Measurements from ENCODE around the gene FOXK1. TPM values are rescaled to one million over a fixed set of nuclear protein-coding genes. Genes with fewer than 3 reads are reported as not detected.
"Not testable (repeated sequence)": the region's sequence is repeated elsewhere in the genome, so short reads cannot be mapped to it uniquely, and the experiment has no call there.

The FOXK1 gene
- polyA plus RNA-seq, 1 experiment, result 3.4 TPM

DNA sequence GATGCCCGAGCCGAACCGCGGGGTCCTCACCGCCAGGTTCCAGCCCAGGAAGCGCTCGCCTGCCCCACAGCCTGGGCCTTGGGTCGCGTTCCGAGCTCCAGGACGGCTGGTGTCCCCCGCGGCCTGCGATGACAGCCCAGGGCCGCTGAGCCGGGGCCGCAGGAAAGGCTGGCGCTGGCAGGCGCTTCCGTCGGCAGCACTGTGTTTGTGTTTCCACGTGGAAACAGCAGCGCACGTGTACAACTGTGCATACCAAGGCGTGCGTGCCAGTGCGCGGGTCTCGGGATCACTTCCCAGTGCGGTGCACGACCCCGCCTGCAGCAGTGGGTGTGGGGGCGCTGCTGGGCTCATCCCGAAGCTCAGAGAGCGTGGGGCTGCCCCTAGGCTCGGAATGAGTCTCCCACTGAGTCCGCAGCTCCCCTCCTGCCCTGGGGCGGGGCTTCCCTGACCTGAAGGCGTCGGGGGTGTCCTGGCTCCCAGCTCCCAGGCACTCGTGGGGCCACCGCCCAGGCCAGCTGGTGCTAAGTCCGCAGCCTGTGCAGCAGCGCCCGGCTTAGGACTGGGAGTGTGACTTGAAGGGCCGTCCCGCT, 110.5 kb downstream of the FOXK1 start:
- ChIA-PET CTCF (interaction anchor here (0.6 to 1.8 kb wide), 10 partner anchors 11 to 292 kb away, joined by 3 to 9 read pairs (median 5); no protein-coding TSS in a partner anchor), POLR2A (no interaction called here)
- Histone ChIP-seq H3K4me3 (ENCODE audit: low read depth, low read length) (no peak overlapping the region), H3K9me3 (ENCODE audit: control insufficient read depth, insufficient read depth, low read length) (peaks cover 18% of the 10 kb centered on the region; the same call in 1 of the 2 replicates), H3K27ac (ENCODE audit: low read depth, low read length) (no peak overlapping the region), H3K27me3 (ENCODE audit: control insufficient read depth, insufficient read depth, low read length) (no peaks in the 10 kb centered on the region)
- TF ChIP-seq, protein P1, sequence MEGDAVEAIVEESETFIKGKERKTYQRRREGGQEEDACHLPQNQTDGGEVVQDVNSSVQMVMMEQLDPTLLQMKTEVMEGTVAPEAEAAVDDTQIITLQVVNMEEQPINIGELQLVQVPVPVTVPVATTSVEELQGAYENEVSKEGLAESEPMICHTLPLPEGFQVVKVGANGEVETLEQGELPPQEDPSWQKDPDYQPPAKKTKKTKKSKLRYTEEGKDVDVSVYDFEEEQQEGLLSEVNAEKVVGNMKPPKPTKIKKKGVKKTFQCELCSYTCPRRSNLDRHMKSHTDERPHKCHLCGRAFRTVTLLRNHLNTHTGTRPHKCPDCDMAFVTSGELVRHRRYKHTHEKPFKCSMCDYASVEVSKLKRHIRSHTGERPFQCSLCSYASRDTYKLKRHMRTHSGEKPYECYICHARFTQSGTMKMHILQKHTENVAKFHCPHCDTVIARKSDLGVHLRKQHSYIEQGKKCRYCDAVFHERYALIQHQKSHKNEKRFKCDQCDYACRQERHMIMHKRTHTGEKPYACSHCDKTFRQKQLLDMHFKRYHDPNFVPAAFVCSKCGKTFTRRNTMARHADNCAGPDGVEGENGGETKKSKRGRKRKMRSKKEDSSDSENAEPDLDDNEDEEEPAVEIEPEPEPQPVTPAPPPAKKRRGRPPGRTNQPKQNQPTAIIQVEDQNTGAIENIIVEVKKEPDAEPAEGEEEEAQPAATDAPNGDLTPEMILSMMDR (IDR thresholded peaks at IDR 0.05; ENCODE audit: low read depth, low read length), result no peak
- no peak for DNase-seq (ENCODE audit: low read depth, low spot score)

DNA sequence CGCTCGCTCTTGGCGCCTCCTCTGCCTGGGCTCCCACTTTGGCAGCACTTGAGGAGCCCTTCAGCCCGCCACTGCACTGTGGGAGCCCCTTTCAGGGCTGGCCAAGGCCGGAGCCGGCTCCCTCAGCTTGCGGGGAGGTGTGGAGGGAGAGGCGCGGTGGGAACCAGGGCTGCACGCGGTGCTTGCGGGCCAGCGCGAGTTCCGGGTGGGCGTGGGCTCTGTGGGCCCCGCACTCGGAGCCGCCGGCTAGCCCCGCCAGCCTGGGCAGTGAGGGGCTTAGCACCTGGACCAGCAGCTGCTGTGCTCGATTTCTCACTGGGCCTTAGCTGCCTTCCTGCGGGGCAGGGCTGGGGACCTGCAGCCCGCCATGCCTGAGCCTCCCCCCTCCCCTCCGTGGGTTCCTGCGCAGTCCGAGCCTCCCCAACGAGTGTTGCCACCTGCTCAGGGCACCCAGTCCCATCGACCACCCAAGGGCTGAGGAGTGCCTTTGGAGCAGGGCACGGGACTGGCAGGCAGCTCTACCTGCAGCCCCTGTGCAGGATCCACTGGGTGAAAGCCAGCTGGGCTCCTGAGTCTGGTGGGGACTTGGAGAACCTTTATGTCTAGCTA, 111.4 kb downstream of the FOXK1 start:
- POLR2A ChIA-PET; H3K27ac ChIP-seq (ENCODE audit: low read depth, low read length): not testable (repeated sequence)
- CTCF ChIA-PET, result interaction anchor here (0.8 to 1.8 kb wide), 3 partner anchors 15 to 291 kb away, joined by 3 to 4 read pairs (median 4); no protein-coding TSS in a partner anchor

DNA sequence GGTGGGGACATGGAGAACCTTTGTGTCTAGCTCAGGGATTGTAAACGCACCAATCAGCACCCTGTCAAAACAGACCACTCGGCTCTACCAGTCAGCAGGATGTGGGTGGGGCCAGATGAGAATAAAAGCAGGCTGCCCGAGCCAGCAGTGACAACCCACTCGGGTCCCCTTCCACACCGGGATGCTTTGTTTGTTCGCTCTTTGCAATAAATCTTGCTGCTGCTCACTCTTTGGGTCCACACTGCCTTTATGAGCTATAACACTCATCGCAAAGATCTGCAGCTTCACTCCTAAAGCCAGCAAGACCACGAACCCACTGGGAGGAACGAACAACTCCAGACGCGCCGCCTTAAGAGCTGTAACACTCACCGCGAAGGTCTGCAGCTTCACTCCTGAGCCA, 112.1 kb downstream of the FOXK1 start:
- H3K27ac ChIP-seq (ENCODE audit: low read depth, low read length); H3K4me3 ChIP-seq (ENCODE audit: low read depth, low read length); DNase-seq (ENCODE audit: low read depth, low spot score); POLR2A ChIA-PET; H3K27me3 ChIP-seq (ENCODE audit: control insufficient read depth, insufficient read depth, low read length): not testable (repeated sequence)
- H3K9me3 ChIP-seq (ENCODE audit: control insufficient read depth, insufficient read depth, low read length), result peaks cover 18% of the 10 kb centered on the region; the same call in 1 of the 2 replicates
- CTCF ChIA-PET, result interaction anchor here (0.6 kb wide), 1 partner anchor 321 kb away, joined by 3 read pairs; no protein-coding TSS in a partner anchor

More for the DNA sequence above, 111.4 kb downstream of the FOXK1 start:
- DNase-seq (ENCODE audit: low read depth, low spot score); H3K27me3 ChIP-seq (ENCODE audit: control insufficient read depth, insufficient read depth, low read length); H3K4me3 ChIP-seq (ENCODE audit: low read depth, low read length): not testable (repeated sequence)
- H3K9me3 ChIP-seq (ENCODE audit: control insufficient read depth, insufficient read depth, low read length), result peaks cover 18% of the 10 kb centered on the region; the same call in 1 of the 2 replicates

DNA sequence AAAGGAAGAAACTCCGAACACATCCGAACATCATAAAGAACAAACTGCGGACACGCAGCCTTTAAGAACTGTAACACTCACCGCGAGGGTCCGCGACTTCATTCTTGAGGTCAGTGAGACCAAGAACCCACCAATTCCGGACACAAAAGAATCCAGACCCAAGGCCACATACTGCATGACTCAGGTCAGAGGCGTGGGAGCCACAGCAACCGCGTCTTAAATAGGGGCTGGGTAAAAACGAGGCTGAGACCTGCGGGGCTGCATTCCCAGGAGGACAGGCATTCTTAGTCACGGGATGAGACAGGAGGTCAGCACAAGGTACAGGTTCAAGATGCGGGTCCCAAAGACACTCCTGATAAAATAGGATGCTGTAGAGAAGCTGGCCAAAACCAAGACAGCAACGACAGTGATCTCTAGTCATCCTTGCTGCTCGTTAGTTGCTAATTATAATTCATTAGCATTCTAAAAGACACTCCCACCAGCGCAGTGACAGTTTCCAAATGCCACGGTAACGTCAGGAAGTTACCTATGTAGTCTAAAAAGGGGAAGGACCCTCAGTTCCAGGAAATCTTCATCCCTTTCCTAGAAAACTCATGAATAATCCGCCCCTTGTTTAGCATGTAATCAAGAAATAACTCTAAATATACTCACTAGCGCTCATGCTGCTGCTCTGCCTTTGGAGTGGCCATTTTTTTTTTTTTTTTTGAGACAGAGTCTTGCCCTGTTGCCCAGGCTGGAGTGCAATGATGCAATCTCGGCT, 112.7 kb downstream of the FOXK1 start:
- ChIA-PET CTCF (interaction anchor here (0.6 to 0.7 kb wide), 3 partner anchors 206 to 320 kb away, joined by 3 to 12 read pairs (median 5); no protein-coding TSS in a partner anchor), POLR2A (interaction anchor here (0.7 kb wide), 1 partner anchor 247 kb away, joined by 7 read pairs; no protein-coding TSS in a partner anchor)
- H3K27ac ChIP-seq (ENCODE audit: low read depth, low read length), result no peak overlapping the region

DNA sequence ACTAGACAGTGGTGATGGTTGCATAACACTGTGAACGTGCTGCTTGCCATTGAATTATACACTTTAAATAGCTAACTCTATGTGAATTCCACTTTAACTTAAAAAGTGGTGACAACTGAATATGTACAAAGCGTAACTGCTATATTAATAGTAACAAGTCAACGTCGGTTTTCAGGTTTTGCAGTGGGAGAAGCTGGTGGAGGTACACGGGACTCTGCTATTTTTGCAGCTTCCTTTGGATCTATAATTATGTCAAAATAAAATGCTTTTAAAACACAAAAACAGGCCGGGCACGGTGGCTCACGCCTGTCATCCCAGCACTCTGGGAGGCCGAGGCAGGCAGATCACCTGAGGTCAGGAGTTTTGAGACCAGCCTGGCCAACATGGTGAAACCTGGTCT, 114.4 kb downstream of the FOXK1 start:
- Histone ChIP-seq H3K27me3 (ENCODE audit: control insufficient read depth, insufficient read depth, low read length) (no peaks in the 10 kb centered on the region), H3K4me3 (ENCODE audit: low read depth, low read length) (no peak overlapping the region), H3K9me3 (ENCODE audit: control insufficient read depth, insufficient read depth, low read length) (peaks cover 13% of the 10 kb centered on the region; the same call in 1 of the 2 replicates), H3K27ac (ENCODE audit: low read depth, low read length) (no peak overlapping the region)
- CTCF ChIA-PET, result interaction anchor here (0.6 to 4.3 kb wide), 5 partner anchors 39 to 378 kb away, joined by 3 to 50 read pairs (median 4); partner anchors contain the start of gene RADIL
- no peak for DNase-seq (ENCODE audit: low read depth, low spot score)
- POLR2A ChIA-PET, result no interaction called here
- TF ChIP-seq, protein P1 (IDR thresholded peaks at IDR 0.05; ENCODE audit: low read depth, low read length), result no peak

More for the DNA sequence above, 112.7 kb downstream of the FOXK1 start:
- TF ChIP-seq, protein P1 (IDR thresholded peaks at IDR 0.05; ENCODE audit: low read depth, low read length), result no peak
- Histone ChIP-seq H3K27me3 (ENCODE audit: control insufficient read depth, insufficient read depth, low read length) (no peaks in the 10 kb centered on the region), H3K4me3 (ENCODE audit: low read depth, low read length) (no peak overlapping the region), H3K9me3 (ENCODE audit: control insufficient read depth, insufficient read depth, low read length) (peaks cover 18% of the 10 kb centered on the region; the same call in 1 of the 2 replicates)
- DNase-seq (ENCODE audit: low read depth, low spot score), result no peak
